Measurements from ENCODE around the gene FGF14. TPM values are rescaled to one million over a fixed set of nuclear protein-coding genes. Genes with fewer than 3 reads are reported as not detected.
"Not testable (repeated sequence)": the region's sequence is repeated elsewhere in the genome, so short reads cannot be mapped to it uniquely, and the experiment has no call there.

The FGF14 gene
- total and polyA plus RNA-seq, 3 experiments from 2014 or later = not detected

GRCh38 chr13:102089722-102090121, 312.1 kb downstream of the FGF14 start:
- Mint-ChIP-seq H3K4me3 (no peak overlapping the region), H3K9me3 (peaks cover 0 to 5% (median 0%) of the 10 kb centered on the region in 5 donors), H3K36me3 (no peaks in the 10 kb centered on the region), H3K27me3 (peaks cover 0 to 1% of the 10 kb centered on the region in 2 donors), H3K4me1 (no peaks in the 10 kb centered on the region), H3K27ac (no peak overlapping the region)
- no peaks in the 10 kb centered on the region for H3K9me3 ChIP-seq (ENCODE audit: low read length)
- ChIA-PET CTCF (no interaction called here), POLR2A (no interaction called here)
- no peaks in the 10 kb centered on the region for H3K4me1 ChIP-seq (ENCODE audit: insufficient read depth, low read length)
- H3K27me3 ChIP-seq (ENCODE audit: insufficient read depth, low read length, poor library complexity, severe bottlenecking) = no peaks in the 10 kb centered on the region
- no peak for DNase-seq
- no peak overlapping the region for H3K4me3 ChIP-seq (ENCODE audit: low read length)
- H3K27ac ChIP-seq (ENCODE audit: low read depth, low read length) = no peak overlapping the region
- H3K36me3 ChIP-seq (ENCODE audit: insufficient read depth, low read length) = no peaks in the 10 kb centered on the region

- Histone ChIP-seq H3K4me1 (ENCODE audit: insufficient read depth, low read length) (no peaks in the 10 kb centered on the region), H3K36me3 (ENCODE audit: insufficient read depth, low read length) (no peaks in the 10 kb centered on the region), H3K27me3 (ENCODE audit: insufficient read depth, low read length, poor library complexity, severe bottlenecking) (no peaks in the 10 kb centered on the region), H3K4me3 (ENCODE audit: low read length) (no peak overlapping the region), H3K9me3 (ENCODE audit: low read length) (no peaks in the 10 kb centered on the region), H3K27ac (ENCODE audit: low read depth, low read length) (no peak overlapping the region)
- CTCF ChIA-PET = no interaction called here
- POLR2A ChIA-PET = no interaction called here
- peaks cover 0 to 5% (median 0%) of the 10 kb centered on the region in 5 donors for H3K9me3 Mint-ChIP-seq
- H3K27me3 Mint-ChIP-seq = peaks cover 0 to 1% of the 10 kb centered on the region in 2 donors
- no peak for DNase-seq
- no peaks in the 10 kb centered on the region for H3K36me3 Mint-ChIP-seq
- H3K4me1 Mint-ChIP-seq = no peaks in the 10 kb centered on the region
- H3K4me3 Mint-ChIP-seq = no peak overlapping the region
- H3K27ac Mint-ChIP-seq = no peak overlapping the region
Observed at GRCh38 chr13:102089177-102089576, 312.7 kb downstream of the FGF14 start.

- no peaks in the 10 kb centered on the region for H3K9me3 ChIP-seq (ENCODE audit: low read length)
- H3K36me3 Mint-ChIP-seq = no peaks in the 10 kb centered on the region
- H3K4me1 ChIP-seq (ENCODE audit: insufficient read depth, low read length) = no peaks in the 10 kb centered on the region
- ChIA-PET CTCF (no interaction called here), POLR2A (no interaction called here)
- no peak overlapping the region for H3K4me3 Mint-ChIP-seq
- H3K4me1 Mint-ChIP-seq = no peaks in the 10 kb centered on the region
- H3K27me3 ChIP-seq (ENCODE audit: insufficient read depth, low read length, poor library complexity, severe bottlenecking) = no peaks in the 10 kb centered on the region
- H3K4me3 ChIP-seq (ENCODE audit: low read length) = no peak overlapping the region
- H3K27ac ChIP-seq (ENCODE audit: low read depth, low read length) = no peak overlapping the region
- no peak overlapping the region for H3K27ac Mint-ChIP-seq
- no peak for DNase-seq
- no peaks in the 10 kb centered on the region for H3K9me3 Mint-ChIP-seq
- no peaks in the 10 kb centered on the region for H3K36me3 ChIP-seq (ENCODE audit: insufficient read depth, low read length)
- peaks cover 0 to 2% of the 10 kb centered on the region in 2 donors for H3K27me3 Mint-ChIP-seq
Observed at GRCh38 chr13:102073251-102073650, 328.6 kb downstream of the FGF14 start.

GRCh38 chr13:102071711-102072110, 330.1 kb downstream of the FGF14 start:
- CTCF ChIA-PET = no interaction called here
- no peaks in the 10 kb centered on the region for H3K36me3 Mint-ChIP-seq
- no peak overlapping the region for H3K4me3 Mint-ChIP-seq

GRCh38 chr13:102068323-102068722, 333.5 kb downstream of the FGF14 start:
- H3K4me3 ChIP-seq (ENCODE audit: low read length); H3K27me3 Mint-ChIP-seq; H3K36me3 ChIP-seq (ENCODE audit: insufficient read depth, low read length); H3K4me1 ChIP-seq (ENCODE audit: insufficient read depth, low read length); H3K9me3 ChIP-seq (ENCODE audit: low read length); H3K27ac Mint-ChIP-seq; H3K4me1 Mint-ChIP-seq; H3K27ac ChIP-seq (ENCODE audit: low read depth, low read length); POLR2A ChIA-PET; DNase-seq; H3K36me3 Mint-ChIP-seq; H3K27me3 ChIP-seq (ENCODE audit: insufficient read depth, low read length, poor library complexity, severe bottlenecking); H3K4me3 Mint-ChIP-seq; H3K9me3 Mint-ChIP-seq; CTCF ChIA-PET: not testable (repeated sequence)

More at GRCh38 chr13:102071711-102072110, 330.1 kb downstream of the FGF14 start:
- Histone ChIP-seq H3K4me3 (ENCODE audit: low read length) (no peak overlapping the region), H3K4me1 (ENCODE audit: insufficient read depth, low read length) (no peaks in the 10 kb centered on the region), H3K36me3 (ENCODE audit: insufficient read depth, low read length) (no peaks in the 10 kb centered on the region), H3K27me3 (ENCODE audit: insufficient read depth, low read length, poor library complexity, severe bottlenecking) (no peaks in the 10 kb centered on the region), H3K9me3 (ENCODE audit: low read length) (no peaks in the 10 kb centered on the region), H3K27ac (ENCODE audit: low read depth, low read length) (no peak overlapping the region)
- H3K9me3 Mint-ChIP-seq = no peaks in the 10 kb centered on the region
- no peak for DNase-seq
- H3K27me3 Mint-ChIP-seq = peaks cover 0 to 2% of the 10 kb centered on the region in 2 donors
- POLR2A ChIA-PET = no interaction called here
- no peaks in the 10 kb centered on the region for H3K4me1 Mint-ChIP-seq
- H3K27ac Mint-ChIP-seq = no peak overlapping the region

GRCh38 chr13:102055090-102055779, 346.6 kb downstream of the FGF14 start:
- H3K4me1 Mint-ChIP-seq = no peaks in the 10 kb centered on the region
- no peaks in the 10 kb centered on the region for H3K36me3 Mint-ChIP-seq
- no peak overlapping the region for H3K4me3 Mint-ChIP-seq

GRCh38 chr13:102049853-102050252, 352.0 kb downstream of the FGF14 start:
- ChIA-PET CTCF (no interaction called here), POLR2A (no interaction called here)
- Mint-ChIP-seq H3K27ac (no peak overlapping the region), H3K4me1 (no peaks in the 10 kb centered on the region), H3K27me3 (no peaks in the 10 kb centered on the region), H3K4me3 (no peak overlapping the region), H3K36me3 (no peaks in the 10 kb centered on the region), H3K9me3 (peaks cover 18 to 42% (median 35%) of the 10 kb centered on the region in 5 donors)
- no peak overlapping the region for H3K4me3 ChIP-seq (ENCODE audit: low read length)
- H3K9me3 ChIP-seq (ENCODE audit: low read length) = no peaks in the 10 kb centered on the region
- no peaks in the 10 kb centered on the region for H3K4me1 ChIP-seq (ENCODE audit: insufficient read depth, low read length)
- no peak for DNase-seq
- H3K27me3 ChIP-seq (ENCODE audit: insufficient read depth, low read length, poor library complexity, severe bottlenecking) = no peaks in the 10 kb centered on the region
- H3K36me3 ChIP-seq (ENCODE audit: insufficient read depth, low read length) = no peaks in the 10 kb centered on the region
- H3K27ac ChIP-seq (ENCODE audit: low read depth, low read length) = no peak overlapping the region

More at GRCh38 chr13:102055090-102055779, 346.6 kb downstream of the FGF14 start:
- Mint-ChIP-seq H3K27ac (no peak overlapping the region), H3K9me3 (peaks cover 15 to 35% (median 31%) of the 10 kb centered on the region in 5 donors), H3K27me3 (no peaks in the 10 kb centered on the region)
- Histone ChIP-seq H3K27me3 (ENCODE audit: insufficient read depth, low read length, poor library complexity, severe bottlenecking) (no peaks in the 10 kb centered on the region), H3K27ac (ENCODE audit: low read depth, low read length) (no peak overlapping the region), H3K36me3 (ENCODE audit: insufficient read depth, low read length) (no peaks in the 10 kb centered on the region), H3K4me3 (ENCODE audit: low read length) (no peak overlapping the region), H3K9me3 (ENCODE audit: low read length) (no peaks in the 10 kb centered on the region), H3K4me1 (ENCODE audit: insufficient read depth, low read length) (no peaks in the 10 kb centered on the region)
- no peak for DNase-seq
- CTCF ChIA-PET = no interaction called here
- POLR2A ChIA-PET = no interaction called here

GRCh38 chr13:102045731-102046130, 356.1 kb downstream of the FGF14 start:
- peaks cover 3 to 18% (median 8%) of the 10 kb centered on the region in 5 donors for H3K9me3 Mint-ChIP-seq
- Histone ChIP-seq H3K4me3 (ENCODE audit: low read length) (no peak overlapping the region), H3K27me3 (ENCODE audit: insufficient read depth, low read length, poor library complexity, severe bottlenecking) (no peaks in the 10 kb centered on the region), H3K27ac (ENCODE audit: low read depth, low read length) (no peak overlapping the region), H3K36me3 (ENCODE audit: insufficient read depth, low read length) (no peaks in the 10 kb centered on the region), H3K9me3 (ENCODE audit: low read length) (no peaks in the 10 kb centered on the region), H3K4me1 (ENCODE audit: insufficient read depth, low read length) (no peaks in the 10 kb centered on the region)
- POLR2A ChIA-PET = no interaction called here
- CTCF ChIA-PET = no interaction called here
- H3K27me3 Mint-ChIP-seq = peaks cover 0 to 3% of the 10 kb centered on the region in 2 donors
- no peak for DNase-seq
- H3K4me1 Mint-ChIP-seq = no peaks in the 10 kb centered on the region
- no peaks in the 10 kb centered on the region for H3K36me3 Mint-ChIP-seq
- no peak overlapping the region for H3K4me3 Mint-ChIP-seq
- no peak overlapping the region for H3K27ac Mint-ChIP-seq

Measured in CD8-positive, alpha-beta memory T cell (primary cell).